Motor neuron (in vitro differentiated cells): ENCODE data around the gene COL6A3. TPM values are rescaled to one million over a fixed set of nuclear protein-coding genes. Genes with fewer than 3 reads are reported as not detected.

ENCODE experiments used
- ATAC-seq, 8 experiments: fragments of 200-7000 bp; cut with Tn5 transposase; replicated peaks in 6 of 8; 2 replicates each; pipeline ENCODE4 v1.8.0; 2021; ENCODE audit warnings: mild to moderate bottlenecking in 8 of 8, moderate library complexity in 8 of 8
- H3K27ac ChIP-seq, 2 donors: fragments of 250-450 bp; sonication (Bioruptor Pico); 2 replicates each; pipeline ENCODE4 v1.9.0; 2021; ENCODE audit warnings: antibody characterized with exemption in 2 of 2, mild to moderate bottlenecking in 2 of 2, moderate library complexity in 1 of 2
- H3K4me1 ChIP-seq, 2 donors: fragments of 250-450 bp; sonication (Bioruptor Pico); replicated peaks in 1 of 2; 2 replicates each; pipeline ENCODE4 v1.6.1; 2021; ENCODE audit warnings: antibody characterized with exemption in 2 of 2, mild to moderate bottlenecking in 2 of 2, moderate library complexity in 1 of 2
- H3K4me3 ChIP-seq, 5 donors: fragments of 250-450 bp; sonication (Bioruptor Pico); 2 replicates each; pipeline ENCODE4 v1.9.0; 2021; ENCODE audit warnings: antibody characterized with exemption in 5 of 5, mild to moderate bottlenecking in 5 of 5, moderate library complexity in 4 of 5
- WGBS, 10 experiments: fragments of 450-650 bp; shearing (Covaris generic); methylation state at CpG; one replicate each; pipeline ENCODE4 v1.0.0; 2022; 5-methylcytosine and 5-hydroxymethylcytosine counted together
- in situ Hi-C, 9 experiments: fragments of 400-800 bp; cut with MboI; loops; one replicate each; pipeline ENCODE4 v1.15.0; 2021; ENCODE audit warnings: low sequenced_read_pairs in 9 of 9, low pct_unique_long_range_greater_than_20kb in 2 of 9; ENCODE audit not compliant: unreplicated experiment in 9 of 9
- total RNA-seq, 8 experiments: library from RNA; unstranded; fragments of 300-600 nt; gene quantifications; 2 replicates each; pipeline versions ENCODE4 v1.2.3 to v1.2.4, GENCODE V29; 2022

Gene COL6A3
- total RNA-seq, 8 experiments from 2014 or later: 0.04 to 288 (median 1.0) TPM

DNA sequence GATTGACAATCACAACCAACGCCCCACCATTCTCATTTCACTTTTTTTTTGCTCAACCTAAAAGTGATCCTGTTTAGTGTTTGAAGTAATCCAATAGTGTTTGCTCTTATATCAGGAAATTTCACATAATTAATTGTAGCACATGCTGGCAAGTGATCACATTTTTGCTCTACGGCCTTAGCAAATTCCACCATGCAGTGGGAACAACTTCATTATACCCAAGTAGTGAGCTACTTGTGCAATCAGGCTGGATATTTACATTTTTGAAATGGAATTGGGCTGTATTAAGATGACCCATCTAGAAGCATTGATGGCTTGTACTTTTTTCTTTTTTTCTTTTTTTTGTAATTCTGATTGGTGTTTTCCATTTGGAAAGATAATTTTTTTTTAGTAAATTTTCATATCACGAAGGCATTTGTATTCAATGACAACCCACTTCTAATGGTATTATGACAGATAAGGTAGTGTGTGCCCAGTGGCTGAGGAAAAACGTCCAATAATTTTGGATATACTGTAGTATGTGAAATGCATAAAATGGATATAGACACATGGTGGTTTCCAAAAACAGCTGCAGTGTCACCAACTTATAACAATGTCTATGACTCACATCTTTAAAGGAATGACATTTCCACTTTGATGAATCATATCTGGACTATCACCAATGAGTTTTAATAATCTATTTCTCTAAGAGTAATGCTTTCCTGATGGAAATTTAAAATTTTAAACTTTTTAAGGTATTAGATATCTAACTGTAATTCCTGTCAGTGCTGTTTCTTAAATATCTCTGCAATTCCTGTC lies 130.6 kb downstream of the COL6A3 start:
- Histone ChIP-seq H3K4me3 (no peak overlapping the region), H3K27ac (no peak overlapping the region), H3K4me1 (no peaks in the 10 kb centered on the region)
- in situ Hi-C loops: no loop called here
- 0 to 92% (median 57%) methylated on average over 1 to 3 of the region's 4 CpGs for WGBS, 10 experiments
- ATAC-seq: peak in 2 of 8 experiments; percentile 12 to 59

GRCh38 chr2:237282568-237283128 lies 131.3 kb downstream of the COL6A3 start:
- no peak overlapping the region for H3K27ac ChIP-seq
- WGBS, 10 experiments: 0 to 29% methylated on average over 1 of the region's 1 CpG; no CpG with 5 or more reads in 8 of the 10 experiments
- ATAC-seq: peak in 3 of 8 experiments; percentile 44 to 74 (median 65)
- H3K4me3 ChIP-seq: no peak overlapping the region
- in situ Hi-C loops: no loop called here
- H3K4me1 ChIP-seq: no peaks in the 10 kb centered on the region

DNA sequence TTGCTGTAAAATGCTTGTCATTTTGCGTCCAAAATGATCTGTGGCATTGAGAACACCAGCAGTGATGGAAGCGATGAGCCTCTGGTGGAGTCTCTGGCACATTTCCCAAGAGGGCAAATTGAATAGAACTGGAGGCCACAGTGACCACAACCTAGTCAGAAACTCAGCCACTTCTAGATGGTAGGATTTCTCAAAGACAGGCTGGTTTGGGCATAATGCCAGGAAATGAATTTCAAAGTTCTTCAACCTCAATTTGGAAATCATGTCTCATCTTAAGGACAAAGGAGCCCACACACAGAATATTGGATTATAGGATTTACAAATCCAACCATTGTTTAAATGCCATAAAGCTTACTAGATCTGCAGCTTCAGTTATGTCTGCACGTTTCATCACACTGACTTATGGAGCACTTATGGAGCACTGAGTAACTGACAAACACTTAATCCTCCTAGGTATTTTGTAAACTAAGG lies 132.1 kb downstream of the COL6A3 start:
- Histone ChIP-seq H3K4me3 (no peak overlapping the region), H3K4me1 (no peaks in the 10 kb centered on the region), H3K27ac (no peak overlapping the region)
- in situ Hi-C loops: no loop called here
- WGBS, 10 experiments: 0 to 100% (median 40%) methylated on average over 1 to 3 of the region's 3 CpGs; no CpG with 5 or more reads in 1 of the 10 experiments
- ATAC-seq: no peak

- no peak for ATAC-seq
- Histone ChIP-seq H3K4me1 (no peaks in the 10 kb centered on the region), H3K4me3 (no peak overlapping the region), H3K27ac (no peak overlapping the region)
- in situ Hi-C loops: no loop called here
- WGBS, 10 experiments: 0 to 88% (median 74%) methylated on average over 1 to 8 of the region's 8 CpGs
These were observed 133.0 kb downstream of the COL6A3 start for GRCh38 chr2:237280939-237281338.

DNA sequence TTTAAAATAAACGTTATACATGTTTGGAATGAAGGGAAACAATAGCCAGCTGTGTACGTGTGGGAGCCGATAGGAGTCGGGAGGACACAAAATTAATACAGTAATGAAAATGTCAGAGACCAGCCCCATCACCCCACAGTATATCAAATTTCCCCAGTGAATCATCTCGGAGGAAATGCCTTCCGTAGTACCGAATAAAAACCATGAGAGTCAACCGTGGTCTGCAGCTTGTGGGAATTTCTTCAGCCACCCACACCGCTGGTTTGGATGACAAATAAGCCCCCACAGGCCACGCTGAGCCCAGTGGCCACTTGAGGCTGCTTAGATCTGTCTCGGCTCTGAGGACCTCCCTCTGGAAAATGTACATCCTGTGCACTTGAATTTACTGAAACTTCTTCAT lies 133.7 kb downstream of the COL6A3 start:
- ATAC-seq: peak in 1 of 8 experiments; percentile 8
- WGBS, 10 experiments: 10 to 94% (median 45%) methylated on average over 2 to 11 of the region's 11 CpGs; no CpG with 5 or more reads in 3 of the 10 experiments
- no peaks in the 10 kb centered on the region for H3K4me1 ChIP-seq
- no peak overlapping the region for H3K27ac ChIP-seq
- H3K4me3 ChIP-seq: no peak overlapping the region
- in situ Hi-C loops: no loop called here

- in situ Hi-C loops: no loop called here
- Histone ChIP-seq H3K27ac (no peak overlapping the region), H3K4me1 (no peaks in the 10 kb centered on the region), H3K4me3 (no peak overlapping the region)
- no peak for ATAC-seq
- 61 to 100% (median 81%) methylated on average over 1 to 8 of the region's 9 CpGs; no CpG with 5 or more reads in 1 of the 10 experiments for WGBS, 10 experiments
These were observed 134.8 kb downstream of the COL6A3 start for GRCh38 chr2:237279012-237279768.

- ATAC-seq: peak in 3 of 8 experiments; percentile 50 to 74 (median 69)
- 0 to 100% (median 57%) methylated on average over 1 to 6 of the region's 6 CpGs; no CpG with 5 or more reads in 1 of the 10 experiments for WGBS, 10 experiments
- in situ Hi-C loops: no loop called here
- Histone ChIP-seq H3K4me3 (no peak overlapping the region), H3K27ac (no peak overlapping the region), H3K4me1 (no peaks in the 10 kb centered on the region)
These were observed 135.4 kb downstream of the COL6A3 start for GRCh38 chr2:237278568-237278967.

GRCh38 chr2:237276716-237277490 lies 137.1 kb downstream of the COL6A3 start:
- Histone ChIP-seq H3K4me3 (no peak overlapping the region), H3K4me1 (no peaks in the 10 kb centered on the region), H3K27ac (no peak overlapping the region)
- 0 to 90% (median 80%) methylated on average over 1 to 7 of the region's 8 CpGs for whole genome bisulfite sequencing, 10 experiments
- no peak for ATAC-seq
- in situ Hi-C loops: no loop called here

Other genes starting within 250 kb of the COL6A3 start
- gene MLPH, start 73.1 kb upstream of the COL6A3 start, total RNA-seq: 1 to 10 TPM in 2 of 8 experiments, under 1 TPM in 5, not detected in 1; 0.11 to 1.3 (median 0.46) TPM
- gene PRLH, start 152.4 kb upstream of the COL6A3 start, total RNA-seq: not detected
- gene RAB17, start 176.6 kb upstream of the COL6A3 start, total RNA-seq: 1 to 10 TPM in 3 of 8 experiments, under 1 TPM in 5; 0.08 to 1.3 (median 0.65) TPM
- gene LRRFIP1, start 213.4 kb upstream of the COL6A3 start, total RNA-seq: 10 to 100 TPM; 16.3 to 56.1 (median 29.5) TPM